H1 (cell line): ENCODE data around the gene NDUFA5.

ENCODE experiments used
- POLR2A ChIP-seq, 2 experiments: IDR thresholded peaks; 1 replicate in 1 of 2; 2 replicates in 1 of 2; pipeline ENCODE4 v1.6.1; 2011; ENCODE audit warnings: low read depth in 2 of 2, low read length in 2 of 2, mild to moderate bottlenecking in 2 of 2; ENCODE audit errors: control extremely low read depth in 1 of 2
- TBP ChIP-seq: IDR thresholded peaks from 2 replicates; pipeline ENCODE4 v1.6.1; 2011; ENCODE audit warnings: low read depth, low read length, improper control_type of control experiment
- TF ChIP-seq, protein P1 (sequence below), 3 experiments: IDR thresholded peaks; 1 replicate in 2 of 3; 2 replicates in 1 of 3; pipeline versions ENCODE4 v1.5.1 to v1.6.1; 2011; ENCODE audit warnings: low read length in 3 of 3, mild to moderate bottlenecking in 3 of 3, inconsistent platforms in 2 of 3, low read depth in 1 of 3, moderate library complexity in 1 of 3; ENCODE audit not compliant: insufficient read depth in 1 of 3; ENCODE audit errors: control extremely low read depth in 1 of 3

DNA sequence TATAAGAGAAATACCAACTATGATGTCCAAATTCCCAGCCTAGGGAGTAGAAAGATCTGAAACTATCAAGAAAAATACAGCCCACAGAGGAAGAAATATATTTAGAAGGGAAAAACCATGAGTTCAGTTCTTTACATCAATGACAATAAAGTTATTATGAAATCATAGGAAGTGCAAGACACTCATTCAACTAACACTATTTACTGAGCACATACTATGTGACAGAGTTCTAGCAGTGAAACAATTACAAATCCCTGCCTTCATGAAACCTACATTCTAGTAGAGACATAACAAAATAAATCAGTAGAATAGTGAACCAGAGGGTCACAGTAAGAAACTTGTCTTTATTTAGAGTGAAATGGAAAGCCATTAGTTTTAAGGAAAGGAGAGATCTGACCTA is 2.1 kb downstream of the NDUFA5 start:
- TF ChIP-seq, protein P1, sequence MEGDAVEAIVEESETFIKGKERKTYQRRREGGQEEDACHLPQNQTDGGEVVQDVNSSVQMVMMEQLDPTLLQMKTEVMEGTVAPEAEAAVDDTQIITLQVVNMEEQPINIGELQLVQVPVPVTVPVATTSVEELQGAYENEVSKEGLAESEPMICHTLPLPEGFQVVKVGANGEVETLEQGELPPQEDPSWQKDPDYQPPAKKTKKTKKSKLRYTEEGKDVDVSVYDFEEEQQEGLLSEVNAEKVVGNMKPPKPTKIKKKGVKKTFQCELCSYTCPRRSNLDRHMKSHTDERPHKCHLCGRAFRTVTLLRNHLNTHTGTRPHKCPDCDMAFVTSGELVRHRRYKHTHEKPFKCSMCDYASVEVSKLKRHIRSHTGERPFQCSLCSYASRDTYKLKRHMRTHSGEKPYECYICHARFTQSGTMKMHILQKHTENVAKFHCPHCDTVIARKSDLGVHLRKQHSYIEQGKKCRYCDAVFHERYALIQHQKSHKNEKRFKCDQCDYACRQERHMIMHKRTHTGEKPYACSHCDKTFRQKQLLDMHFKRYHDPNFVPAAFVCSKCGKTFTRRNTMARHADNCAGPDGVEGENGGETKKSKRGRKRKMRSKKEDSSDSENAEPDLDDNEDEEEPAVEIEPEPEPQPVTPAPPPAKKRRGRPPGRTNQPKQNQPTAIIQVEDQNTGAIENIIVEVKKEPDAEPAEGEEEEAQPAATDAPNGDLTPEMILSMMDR (IDR thresholded peaks at IDR 0.05; ENCODE audit: control extremely low read depth in 1 of 3, insufficient read depth in 1 of 3, low read depth in 1 of 3, low read length in 3 of 3), result no peak
- TF ChIP-seq TBP (no peak), POLR2A (IDR thresholded peaks at IDR 0.05; ENCODE audit: control extremely low read depth in 1 of 2, low read depth in 2 of 2, low read length in 2 of 2) (no peak)
